ENCODE results near the gene S100A13.

- peak; percentile 80 for TF ChIP-seq CTCF (IDR thresholded peaks at IDR 0.05; ENCODE audit: insufficient read depth, low read depth, low read length)
- no peak for TF ChIP-seq EZH2 (IDR thresholded peaks at IDR 0.05; ENCODE audit: insufficient read depth, low read length)
Measured at GRCh38 chr1:153572569-153573015, 54.7 kb downstream of the S100A13 start.

Data from astrocyte (in vitro differentiated cells and primary cell).